ENCODE measurements around the gene CABP7.

CABP7 gene

GRCh38 chr22:29733362-29734201 lies 13.8 kb downstream of the CABP7 start:
- no peaks in the 10 kb centered on the region for H3K36me3 ChIP-seq (ENCODE audit: insufficient read depth, insufficient read length, low read length)
- no peaks in the 10 kb centered on the region for H3K9me3 ChIP-seq (ENCODE audit: insufficient read depth, low read length)
- peaks cover 22% of the 10 kb centered on the region for H3K4me1 ChIP-seq (ENCODE audit: insufficient read depth, insufficient read length)
- DNase-seq (ENCODE audit: low read depth, low spot score) = no peak
- H3K9ac ChIP-seq (ENCODE audit: insufficient read length, low read depth) = peak overlapping the region; percentile 10
- no peak for TF ChIP-seq SUZ12 (IDR thresholded peaks at IDR 0.05; ENCODE audit: extremely low read depth, insufficient read depth, insufficient read length)
- no peak for TF ChIP-seq ZNF274 (IDR thresholded peaks at IDR 0.05; ENCODE audit: low read depth, low read length)
- no peaks in the 10 kb centered on the region for H3K27me3 ChIP-seq (ENCODE audit: insufficient read depth, insufficient read length)
- no peak overlapping the region for H3K4me3 ChIP-seq (ENCODE audit: insufficient read length, low read depth)

- Histone ChIP-seq H3K4me1 (ENCODE audit: insufficient read depth, insufficient read length) (peaks cover 22% of the 10 kb centered on the region), H3K36me3 (ENCODE audit: insufficient read depth, insufficient read length, low read length) (no peaks in the 10 kb centered on the region), H3K9me3 (ENCODE audit: insufficient read depth, low read length) (no peaks in the 10 kb centered on the region), H3K27me3 (ENCODE audit: insufficient read depth, insufficient read length) (no peaks in the 10 kb centered on the region), H3K4me3 (ENCODE audit: insufficient read length, low read depth) (no peak overlapping the region), H3K9ac (ENCODE audit: insufficient read length, low read depth) (peak overlapping the region; percentile 50)
- TF ChIP-seq ZNF274 (IDR thresholded peaks at IDR 0.05; ENCODE audit: low read depth, low read length) (no peak), YY1 (IDR thresholded peaks at IDR 0.05; ENCODE audit: insufficient read depth, insufficient read length) (no peak), SUZ12 (IDR thresholded peaks at IDR 0.05; ENCODE audit: extremely low read depth, insufficient read depth, insufficient read length) (no peak)
- no peak for DNase-seq (ENCODE audit: low read depth, low spot score)
Observed at GRCh38 chr22:29734406-29734805, 14.6 kb downstream of the CABP7 start.

GRCh38 chr22:29734838-29735237 lies 15.0 kb downstream of the CABP7 start:
- no peak overlapping the region for H3K4me3 ChIP-seq (ENCODE audit: insufficient read length, low read depth)
- H3K9ac ChIP-seq (ENCODE audit: insufficient read length, low read depth) = no peak overlapping the region
- peak; percentile 16 for DNase-seq (ENCODE audit: low read depth, low spot score)
- no peaks in the 10 kb centered on the region for H3K9me3 ChIP-seq (ENCODE audit: insufficient read depth, low read length)
- H3K4me1 ChIP-seq (ENCODE audit: insufficient read depth, insufficient read length) = peaks cover 22% of the 10 kb centered on the region
- H3K27me3 ChIP-seq (ENCODE audit: insufficient read depth, insufficient read length) = no peaks in the 10 kb centered on the region
- TF ChIP-seq YY1 (IDR thresholded peaks at IDR 0.05; ENCODE audit: insufficient read depth, insufficient read length) (no peak), SUZ12 (IDR thresholded peaks at IDR 0.05; ENCODE audit: extremely low read depth, insufficient read depth, insufficient read length) (no peak), ZNF274 (IDR thresholded peaks at IDR 0.05; ENCODE audit: low read depth, low read length) (no peak)
- H3K36me3 ChIP-seq (ENCODE audit: insufficient read depth, insufficient read length, low read length) = no peaks in the 10 kb centered on the region

- peak overlapping the region; percentile 56 for H3K9ac ChIP-seq (ENCODE audit: insufficient read length, low read depth)
- no peaks in the 10 kb centered on the region for H3K27me3 ChIP-seq (ENCODE audit: insufficient read depth, insufficient read length)
- no peak for TF ChIP-seq YY1 (IDR thresholded peaks at IDR 0.05; ENCODE audit: insufficient read depth, insufficient read length)
- H3K36me3 ChIP-seq (ENCODE audit: insufficient read depth, insufficient read length, low read length) = no peaks in the 10 kb centered on the region
- H3K4me1 ChIP-seq (ENCODE audit: insufficient read depth, insufficient read length) = peaks cover 22% of the 10 kb centered on the region
- no peak overlapping the region for H3K4me3 ChIP-seq (ENCODE audit: insufficient read length, low read depth)
- H3K9me3 ChIP-seq (ENCODE audit: insufficient read depth, low read length) = no peaks in the 10 kb centered on the region
- DNase-seq (ENCODE audit: low read depth, low spot score) = no peak
Observed at GRCh38 chr22:29735416-29735815, 15.6 kb downstream of the CABP7 start.

GRCh38 chr22:29737251-29738117 lies 17.7 kb downstream of the CABP7 start:
- TF ChIP-seq SUZ12 (IDR thresholded peaks at IDR 0.05; ENCODE audit: extremely low read depth, insufficient read depth, insufficient read length) = no peak
- TF ChIP-seq YY1 (IDR thresholded peaks at IDR 0.05; ENCODE audit: insufficient read depth, insufficient read length) = no peak
- no peak for TF ChIP-seq ZNF274 (IDR thresholded peaks at IDR 0.05; ENCODE audit: low read depth, low read length)
- H3K9ac ChIP-seq (ENCODE audit: insufficient read length, low read depth) = no peak overlapping the region
- H3K4me3 ChIP-seq (ENCODE audit: insufficient read length, low read depth) = no peak overlapping the region
- H3K4me1 ChIP-seq (ENCODE audit: insufficient read depth, insufficient read length) = peaks cover 20% of the 10 kb centered on the region
- no peak for DNase-seq (ENCODE audit: low read depth, low spot score)
- H3K36me3 ChIP-seq (ENCODE audit: insufficient read depth, insufficient read length, low read length) = no peaks in the 10 kb centered on the region
- H3K9me3 ChIP-seq (ENCODE audit: insufficient read depth, low read length) = no peaks in the 10 kb centered on the region
- no peaks in the 10 kb centered on the region for H3K27me3 ChIP-seq (ENCODE audit: insufficient read depth, insufficient read length)

GRCh38 chr22:29738118-29738815 lies 18.5 kb downstream of the CABP7 start:
- no peak overlapping the region for H3K9ac ChIP-seq (ENCODE audit: insufficient read length, low read depth)
- no peaks in the 10 kb centered on the region for H3K36me3 ChIP-seq (ENCODE audit: insufficient read depth, insufficient read length, low read length)
- H3K9me3 ChIP-seq (ENCODE audit: insufficient read depth, low read length) = no peaks in the 10 kb centered on the region
- peaks cover 20% of the 10 kb centered on the region for H3K4me1 ChIP-seq (ENCODE audit: insufficient read depth, insufficient read length)
- no peaks in the 10 kb centered on the region for H3K27me3 ChIP-seq (ENCODE audit: insufficient read depth, insufficient read length)
- no peak overlapping the region for H3K4me3 ChIP-seq (ENCODE audit: insufficient read length, low read depth)
- TF ChIP-seq YY1 (IDR thresholded peaks at IDR 0.05; ENCODE audit: insufficient read depth, insufficient read length) = no peak
- TF ChIP-seq ZNF274 (IDR thresholded peaks at IDR 0.05; ENCODE audit: low read depth, low read length) = no peak
- no peak for TF ChIP-seq SUZ12 (IDR thresholded peaks at IDR 0.05; ENCODE audit: extremely low read depth, insufficient read depth, insufficient read length)
- no peak for DNase-seq (ENCODE audit: low read depth, low spot score)

All from NT2/D1 (cell line).